ENCODE results near the gene HAPLN3. TPM values are rescaled to one million over a fixed set of nuclear protein-coding genes. Genes with fewer than 3 reads are reported as not detected.

Gene HAPLN3
- total and polyA plus RNA-seq, 4 donors: 0.21 to 0.51 (median 0.34) TPM

DNA sequence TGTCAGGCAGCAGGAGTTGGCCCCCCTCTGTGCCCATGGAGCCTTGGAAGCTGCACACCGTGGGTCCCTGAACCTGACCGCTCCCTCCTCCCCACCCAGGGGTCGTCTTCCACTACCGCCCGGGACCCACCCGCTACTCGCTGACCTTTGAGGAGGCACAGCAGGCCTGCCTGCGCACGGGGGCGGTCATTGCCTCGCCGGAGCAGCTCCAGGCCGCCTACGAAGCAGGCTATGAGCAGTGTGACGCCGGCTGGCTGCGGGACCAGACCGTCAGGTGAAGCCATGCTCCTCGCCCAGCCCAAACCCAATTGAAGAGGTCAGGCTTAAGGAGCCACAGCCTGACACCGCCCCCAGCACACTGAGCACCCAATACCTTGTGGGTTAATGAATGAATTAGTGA, 48.2 kb downstream of the HAPLN3 start:
- WGBS: 89% methylated on average over 20 of the region's 20 CpGs
- H3K36me3 ChIP-seq (ENCODE audit: control insufficient read depth in 4 of 4, insufficient read depth in 3 of 4, low read depth in 1 of 4, low read length in 3 of 4): no peaks in the 10 kb centered on the region
- DNase-seq (ENCODE audit: low spot score): no peak
- H3K4me1 ChIP-seq (ENCODE audit: control insufficient read depth in 4 of 4, insufficient read depth in 4 of 4, low read length in 3 of 4): no peaks in the 10 kb centered on the region
- no peak for TF ChIP-seq GABPA (IDR thresholded peaks at IDR 0.05 in 1 of 2, conservative IDR thresholded peaks at IDR 0.05 in 1 of 2)
- no peak for TF ChIP-seq NR2F2 (IDR thresholded peaks at IDR 0.05)
- no peak for TF ChIP-seq SP1 (IDR thresholded peaks at IDR 0.05)
- no peak for TF ChIP-seq RXRA (IDR thresholded peaks at IDR 0.05)
- no peak for TF ChIP-seq YY1 (IDR thresholded peaks at IDR 0.05)
- no peak for TF ChIP-seq HNF4A (conservative IDR thresholded peaks at IDR 0.05)
- TF ChIP-seq, protein P1, sequence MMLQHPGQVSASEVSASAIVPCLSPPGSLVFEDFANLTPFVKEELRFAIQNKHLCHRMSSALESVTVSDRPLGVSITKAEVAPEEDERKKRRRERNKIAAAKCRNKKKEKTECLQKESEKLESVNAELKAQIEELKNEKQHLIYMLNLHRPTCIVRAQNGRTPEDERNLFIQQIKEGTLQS (IDR thresholded peaks at IDR 0.05): no peak
- TF ChIP-seq CTCF (IDR thresholded peaks at IDR 0.05; ENCODE audit: low read depth, low read length, missing input control): no peak
- no peak overlapping the region for H3K27ac ChIP-seq (ENCODE audit: low read depth in 1 of 2, low read length in 2 of 2)
- no peaks in the 10 kb centered on the region for H3K9me3 ChIP-seq (ENCODE audit: control insufficient read depth in 4 of 4, low read length in 3 of 4)
- H3K27me3 ChIP-seq (ENCODE audit: control insufficient read depth in 4 of 4, insufficient read depth in 4 of 4, low read length in 3 of 4): peaks cover 0 to 5% (median 0%) of the 10 kb centered on the region in 4 donors
- no peak overlapping the region for H3K9ac ChIP-seq (ENCODE audit: low read depth in 1 of 2, low read length in 2 of 2)
- no peak overlapping the region for H3K4me3 ChIP-seq (ENCODE audit: low read depth in 1 of 3, low read length in 3 of 3)

- H3K27ac ChIP-seq (ENCODE audit: low read depth in 1 of 2, low read length in 2 of 2): no peak overlapping the region
- no peak for DNase-seq (ENCODE audit: low spot score)
- H3K27me3 ChIP-seq (ENCODE audit: control insufficient read depth in 4 of 4, insufficient read depth in 4 of 4, low read length in 3 of 4): peaks cover 0 to 3% (median 0%) of the 10 kb centered on the region in 4 donors
- H3K4me1 ChIP-seq (ENCODE audit: control insufficient read depth in 4 of 4, insufficient read depth in 4 of 4, low read length in 3 of 4): no peaks in the 10 kb centered on the region
- 92% methylated on average over 15 of the region's 15 CpGs for WGBS
- TF ChIP-seq, protein P2, sequence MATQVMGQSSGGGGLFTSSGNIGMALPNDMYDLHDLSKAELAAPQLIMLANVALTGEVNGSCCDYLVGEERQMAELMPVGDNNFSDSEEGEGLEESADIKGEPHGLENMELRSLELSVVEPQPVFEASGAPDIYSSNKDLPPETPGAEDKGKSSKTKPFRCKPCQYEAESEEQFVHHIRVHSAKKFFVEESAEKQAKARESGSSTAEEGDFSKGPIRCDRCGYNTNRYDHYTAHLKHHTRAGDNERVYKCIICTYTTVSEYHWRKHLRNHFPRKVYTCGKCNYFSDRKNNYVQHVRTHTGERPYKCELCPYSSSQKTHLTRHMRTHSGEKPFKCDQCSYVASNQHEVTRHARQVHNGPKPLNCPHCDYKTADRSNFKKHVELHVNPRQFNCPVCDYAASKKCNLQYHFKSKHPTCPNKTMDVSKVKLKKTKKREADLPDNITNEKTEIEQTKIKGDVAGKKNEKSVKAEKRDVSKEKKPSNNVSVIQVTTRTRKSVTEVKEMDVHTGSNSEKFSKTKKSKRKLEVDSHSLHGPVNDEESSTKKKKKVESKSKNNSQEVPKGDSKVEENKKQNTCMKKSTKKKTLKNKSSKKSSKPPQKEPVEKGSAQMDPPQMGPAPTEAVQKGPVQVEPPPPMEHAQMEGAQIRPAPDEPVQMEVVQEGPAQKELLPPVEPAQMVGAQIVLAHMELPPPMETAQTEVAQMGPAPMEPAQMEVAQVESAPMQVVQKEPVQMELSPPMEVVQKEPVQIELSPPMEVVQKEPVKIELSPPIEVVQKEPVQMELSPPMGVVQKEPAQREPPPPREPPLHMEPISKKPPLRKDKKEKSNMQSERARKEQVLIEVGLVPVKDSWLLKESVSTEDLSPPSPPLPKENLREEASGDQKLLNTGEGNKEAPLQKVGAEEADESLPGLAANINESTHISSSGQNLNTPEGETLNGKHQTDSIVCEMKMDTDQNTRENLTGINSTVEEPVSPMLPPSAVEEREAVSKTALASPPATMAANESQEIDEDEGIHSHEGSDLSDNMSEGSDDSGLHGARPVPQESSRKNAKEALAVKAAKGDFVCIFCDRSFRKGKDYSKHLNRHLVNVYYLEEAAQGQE (IDR thresholded peaks at IDR 0.05): no peak
- TF ChIP-seq FOXA2 (IDR thresholded peaks at IDR 0.05) (no peak), TAF1 (conservative IDR thresholded peaks at IDR 0.05) (no peak), GABPA (IDR thresholded peaks at IDR 0.05 in 1 of 2, conservative IDR thresholded peaks at IDR 0.05 in 1 of 2) (no peak), SP1 (IDR thresholded peaks at IDR 0.05) (no peak), JUND (IDR thresholded peaks at IDR 0.05) (no peak), RAD21 (IDR thresholded peaks at IDR 0.05) (no peak), NR2F2 (IDR thresholded peaks at IDR 0.05) (no peak), HNF4G (IDR thresholded peaks at IDR 0.05) (no peak), HNF4A (conservative IDR thresholded peaks at IDR 0.05) (no peak), EGR1 (IDR thresholded peaks at IDR 0.05; ENCODE audit: low read depth in 2 of 2) (no peak), FOXA1 (IDR thresholded peaks at IDR 0.05) (no peak), ZBTB33 (IDR thresholded peaks at IDR 0.05) (no peak)
- TF ChIP-seq, protein P1 (IDR thresholded peaks at IDR 0.05): no peak
- H3K9ac ChIP-seq (ENCODE audit: low read depth in 1 of 2, low read length in 2 of 2): no peak overlapping the region
- H3K36me3 ChIP-seq (ENCODE audit: control insufficient read depth in 4 of 4, insufficient read depth in 3 of 4, low read depth in 1 of 4, low read length in 3 of 4): no peaks in the 10 kb centered on the region
- no peaks in the 10 kb centered on the region for H3K9me3 ChIP-seq (ENCODE audit: control insufficient read depth in 4 of 4, low read length in 3 of 4)
- H3K4me3 ChIP-seq (ENCODE audit: low read depth in 1 of 3, low read length in 3 of 3): no peak overlapping the region
Measured at GRCh38 chr15:88845616-88846015, 49.7 kb downstream of the HAPLN3 start.

All from liver (tissue), 9 donors.